ENCODE measurements around the gene APBA3.
"Not testable (repeated sequence)": the region's sequence is repeated elsewhere in the genome, so short reads cannot be mapped to it uniquely, and the experiment has no call there.

Gene APBA3

DNA sequence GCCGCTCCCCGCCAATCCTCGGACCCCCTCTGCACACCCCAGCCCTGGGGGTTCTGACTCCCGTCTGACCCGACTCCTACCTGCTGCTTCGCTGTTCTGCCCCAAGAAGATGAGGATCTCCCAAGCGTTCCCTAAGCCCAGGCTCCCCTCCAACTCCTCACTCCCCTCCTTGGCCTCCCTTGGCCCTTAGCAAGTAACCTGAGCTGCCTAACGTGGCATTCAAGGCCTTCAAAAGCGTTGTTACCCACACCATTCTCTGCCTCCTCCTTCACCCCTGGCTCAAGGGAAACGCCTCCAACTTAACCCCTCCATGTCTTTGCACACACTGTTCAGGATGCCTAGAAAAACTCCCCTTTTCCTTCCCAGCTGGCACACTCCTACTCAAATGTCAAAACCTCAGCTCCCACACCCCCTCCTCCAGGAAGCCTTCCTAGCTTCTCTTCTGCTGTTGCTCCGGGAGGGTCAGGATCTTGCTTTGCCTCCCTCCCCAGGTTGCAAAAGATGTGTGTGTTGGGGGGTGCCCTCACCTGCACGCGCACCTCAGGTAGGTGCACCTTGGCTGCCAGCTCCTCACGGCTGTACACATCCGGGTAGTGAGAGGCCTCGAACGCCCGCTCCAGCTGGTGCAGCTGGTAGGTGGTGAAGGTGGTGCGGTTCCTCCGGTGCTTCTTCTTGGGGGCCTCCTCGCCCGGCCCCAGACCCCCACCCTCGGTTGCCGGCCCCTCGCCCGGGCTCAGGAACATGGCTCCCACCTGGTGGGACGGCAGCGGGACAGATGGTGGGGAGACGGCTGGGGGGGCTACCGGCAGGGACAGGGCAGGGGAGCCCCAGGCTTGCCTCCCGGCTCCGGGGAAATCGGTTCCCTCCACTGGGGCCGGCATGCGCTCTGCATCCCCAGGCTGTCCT, 9.8 kb upstream of the APBA3 start:
- DNase-seq (ENCODE audit: low spot score): no peak

GRCh38 chr19:3770136-3770999, 8.9 kb upstream of the APBA3 start:
- no peak for DNase-seq (ENCODE audit: low spot score)

DNA sequence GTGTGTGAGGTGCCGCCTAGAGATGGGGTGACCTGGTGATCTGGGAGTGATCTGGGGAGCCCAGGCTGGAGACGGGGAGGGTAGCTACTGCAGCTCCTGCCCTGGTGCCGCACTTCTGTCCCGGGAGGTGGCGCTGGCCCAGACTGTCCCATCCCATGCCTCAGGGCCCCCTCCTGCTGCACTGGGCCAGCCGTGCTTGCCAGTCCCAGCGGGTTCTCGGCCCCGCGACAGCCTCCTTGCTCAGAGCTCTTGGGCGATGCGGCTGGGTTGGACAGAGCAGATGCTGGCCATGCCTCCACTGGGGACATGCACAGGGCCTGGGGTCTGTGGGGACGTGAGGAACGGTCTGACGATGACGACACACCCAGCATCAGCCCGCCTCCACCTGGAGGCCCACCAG, 8.0 kb upstream of the APBA3 start:
- no peak for DNase-seq (ENCODE audit: low spot score)

DNA sequence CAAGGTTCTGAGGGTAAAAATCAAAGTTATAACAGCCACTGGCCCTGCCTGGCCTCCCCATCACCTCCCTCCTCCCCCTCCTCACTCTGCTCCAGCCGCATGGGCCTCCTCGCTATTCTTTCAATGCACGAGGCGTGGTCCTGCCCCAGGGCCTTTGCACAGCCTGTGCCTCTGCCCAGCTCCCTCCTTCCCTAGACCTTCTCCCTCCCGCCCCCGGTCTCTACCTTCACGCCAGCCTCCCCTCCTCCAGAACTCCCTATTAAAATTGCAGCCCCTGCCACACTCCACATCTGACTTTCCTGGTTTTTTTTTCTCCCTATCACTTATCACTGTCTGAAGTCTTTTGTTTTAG, 7.2 kb upstream of the APBA3 start:
- no peak for DNase-seq (ENCODE audit: low spot score)

- DNase-seq (ENCODE audit: low spot score): no peak
These were observed 6.7 kb upstream of the APBA3 start for GRCh38 chr19:3768015-3768747.

- no peak for DNase-seq (ENCODE audit: low spot score)
These were observed 5.6 kb upstream of the APBA3 start for GRCh38 chr19:3767050-3767449.

DNA sequence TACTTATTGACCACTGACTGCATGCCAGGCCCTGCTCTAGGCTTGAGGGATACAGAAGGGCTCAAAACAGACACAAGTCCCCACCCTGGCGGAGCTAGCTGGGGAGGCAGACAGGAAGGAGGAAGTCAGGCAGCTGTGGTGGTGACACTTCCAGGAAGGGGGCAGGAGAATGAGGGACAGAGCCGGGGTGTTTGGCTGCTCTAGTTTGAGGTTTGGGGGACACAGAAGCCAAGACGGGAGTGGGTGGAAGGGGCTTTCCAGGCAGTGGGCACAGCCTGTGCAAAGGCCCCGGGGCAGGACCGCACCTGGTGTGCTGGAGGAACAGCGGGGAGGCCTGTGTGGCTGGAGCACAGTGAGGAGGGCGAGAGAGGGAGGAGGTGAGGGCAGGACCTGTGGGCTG, 5.0 kb upstream of the APBA3 start:
- no peak for DNase-seq (ENCODE audit: low spot score)

GRCh38 chr19:3765757-3766156, 4.3 kb upstream of the APBA3 start:
- not testable (repeated sequence) for DNase-seq (ENCODE audit: low spot score)

GRCh38 chr19:3765121-3765520, 3.6 kb upstream of the APBA3 start:
- no peak for DNase-seq (ENCODE audit: low spot score)

- DNase-seq (ENCODE audit: low spot score): peak; percentile 98
These were observed 1.3 kb upstream of the APBA3 start, which contains the start of gene MRPL54 for GRCh38 chr19:3762501-3763459. TSS of gene MRPL54 (plus strand) at chr19:3762682. CDS start at chr19:3762701, 19 bp downstream.

DNA sequence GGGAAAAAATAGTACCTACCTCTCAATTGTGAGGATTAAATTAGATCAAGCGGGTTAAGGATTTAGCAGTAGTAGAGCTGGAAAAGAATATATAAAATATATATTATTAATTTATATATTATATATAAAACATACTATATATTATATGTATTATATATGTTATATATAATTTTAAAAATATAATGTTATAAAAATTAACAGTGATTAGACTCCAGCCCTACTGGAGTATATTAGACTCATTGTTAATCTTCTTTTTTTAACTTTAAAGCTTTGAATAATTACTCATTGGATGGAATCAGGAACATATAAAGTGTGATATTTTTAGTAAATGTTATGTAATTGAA, 610 bp upstream of the APBA3 start:
- no peak for DNase-seq (ENCODE audit: low spot score)

GRCh38 chr19:3760871-3761361, 576 bp downstream of the APBA3 start:
- peak; percentile 16 for DNase-seq (ENCODE audit: low spot score)

DNA sequence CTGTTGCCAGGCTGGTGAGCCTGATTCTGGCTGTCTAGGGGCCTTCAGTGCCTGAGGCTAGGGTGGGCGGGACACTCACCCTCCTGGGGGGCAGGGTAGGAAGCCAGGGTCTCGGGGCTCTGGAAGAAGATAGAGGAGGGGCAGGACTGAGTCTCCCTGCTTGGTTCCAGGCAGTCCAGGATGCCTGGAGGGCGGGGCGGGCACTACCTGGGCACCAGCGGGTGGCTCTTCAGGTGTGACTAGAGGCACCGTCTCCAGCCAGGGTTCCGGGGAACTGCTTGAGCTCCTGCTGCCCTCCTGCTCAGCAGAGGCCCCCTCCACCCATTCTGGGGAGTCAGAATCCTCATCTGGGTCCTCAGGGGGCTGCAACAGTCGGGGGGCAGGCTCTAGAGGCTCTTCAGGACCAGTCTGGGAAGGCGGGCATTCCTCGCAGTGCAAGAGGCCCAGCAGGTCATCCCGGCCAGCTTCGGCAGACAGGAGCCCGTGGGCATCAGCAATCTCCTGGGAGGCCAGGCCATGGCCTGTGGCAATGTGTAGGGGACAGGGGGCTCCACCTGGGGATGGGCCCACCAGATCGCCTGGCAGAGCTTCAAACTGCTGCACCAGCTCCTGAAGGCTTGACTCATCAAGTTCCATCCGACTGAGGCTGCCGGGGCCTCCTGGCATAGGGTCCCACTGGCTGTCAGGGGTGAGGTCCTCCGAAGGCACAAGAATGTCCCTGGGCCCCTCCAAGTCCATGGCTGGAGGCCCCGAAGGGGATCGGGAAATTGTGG, 1.8 kb downstream of the APBA3 start:
- DNase-seq (ENCODE audit: low spot score): no peak

DNA sequence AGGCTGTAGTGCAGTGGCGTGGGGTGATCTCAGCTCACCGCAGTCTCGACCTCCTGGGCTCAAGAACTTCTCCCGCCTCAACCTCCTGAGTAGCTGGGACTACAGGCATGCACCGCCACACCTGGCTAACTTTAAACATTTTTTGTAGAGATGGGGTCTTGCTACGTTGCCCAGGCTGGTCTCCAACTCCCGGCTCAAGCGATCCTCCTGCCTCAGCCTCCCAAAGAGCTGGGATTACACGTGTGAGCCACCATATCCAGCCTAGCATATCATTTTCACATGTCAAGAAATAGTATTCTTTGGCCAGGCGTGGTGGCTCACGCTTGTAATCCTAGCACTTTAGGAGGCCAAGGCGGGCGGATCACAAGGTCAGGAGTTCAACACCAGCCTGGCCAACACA, 3.2 kb downstream of the APBA3 start:
- DNase-seq (ENCODE audit: low spot score): not testable (repeated sequence)

- not testable (repeated sequence) for DNase-seq (ENCODE audit: low spot score)
These were observed 3.8 kb downstream of the APBA3 start for GRCh38 chr19:3757705-3758104.

DNA sequence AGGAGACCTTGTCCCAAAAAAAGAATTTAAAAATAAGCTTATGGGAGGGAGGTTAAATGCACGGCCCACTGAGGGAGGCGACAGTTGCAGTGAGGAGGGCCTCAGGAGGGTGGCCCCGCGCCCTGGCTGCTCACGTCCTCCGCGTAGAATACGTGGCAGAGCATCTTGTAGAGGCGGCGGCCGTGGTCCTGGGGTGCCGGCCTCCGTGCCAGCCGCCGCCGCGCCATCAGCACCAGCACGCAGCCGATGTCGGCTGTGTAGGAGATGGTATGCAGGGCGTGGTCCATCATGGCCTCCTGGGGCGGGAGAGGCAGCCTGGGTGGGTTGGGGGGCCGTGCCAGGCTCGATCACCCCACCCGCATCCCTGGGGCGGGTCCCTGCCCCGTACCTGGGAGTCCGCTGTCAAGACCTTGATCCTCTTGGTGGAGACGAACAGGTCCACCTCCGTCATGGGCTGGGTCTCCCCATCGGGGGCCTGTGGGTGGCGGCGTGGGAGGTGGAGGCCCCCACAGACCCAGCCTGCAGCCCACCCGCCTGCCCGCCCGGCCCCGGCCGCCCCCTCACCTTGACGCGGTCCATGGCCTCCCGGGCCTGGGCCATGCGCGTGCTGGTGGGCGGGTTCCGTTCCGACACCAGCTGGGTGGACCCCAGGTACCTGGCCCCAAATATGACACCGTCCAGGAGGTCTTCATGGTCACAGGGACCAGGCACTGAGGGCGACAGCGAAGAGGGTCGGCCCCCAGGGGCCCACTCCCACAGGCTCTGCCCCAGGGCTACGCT, 7.7 kb downstream of the APBA3 start:
- no peak for DNase-seq (ENCODE audit: low spot score)

DNA sequence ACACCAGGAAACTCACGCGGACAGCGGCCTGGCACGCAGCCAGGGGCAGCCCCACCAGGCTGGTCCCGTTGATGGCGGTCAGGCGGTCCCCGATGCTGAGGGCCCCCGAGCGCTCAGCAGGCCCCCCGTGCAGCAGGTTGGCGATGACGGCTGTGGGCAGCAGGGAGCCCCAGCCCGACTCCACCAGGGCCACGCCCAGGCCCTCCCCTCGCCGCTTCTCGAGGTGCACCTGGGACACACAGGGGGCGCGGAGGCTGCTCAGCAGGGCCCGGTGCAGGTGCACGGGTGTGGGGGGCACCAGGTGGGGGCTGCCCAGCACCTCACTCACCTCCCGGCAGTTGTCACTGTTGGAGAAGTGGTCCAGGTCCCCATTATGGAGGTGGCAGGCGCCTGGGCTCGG, 9.0 kb downstream of the APBA3 start:
- no peak for DNase-seq (ENCODE audit: low spot score)

DNA sequence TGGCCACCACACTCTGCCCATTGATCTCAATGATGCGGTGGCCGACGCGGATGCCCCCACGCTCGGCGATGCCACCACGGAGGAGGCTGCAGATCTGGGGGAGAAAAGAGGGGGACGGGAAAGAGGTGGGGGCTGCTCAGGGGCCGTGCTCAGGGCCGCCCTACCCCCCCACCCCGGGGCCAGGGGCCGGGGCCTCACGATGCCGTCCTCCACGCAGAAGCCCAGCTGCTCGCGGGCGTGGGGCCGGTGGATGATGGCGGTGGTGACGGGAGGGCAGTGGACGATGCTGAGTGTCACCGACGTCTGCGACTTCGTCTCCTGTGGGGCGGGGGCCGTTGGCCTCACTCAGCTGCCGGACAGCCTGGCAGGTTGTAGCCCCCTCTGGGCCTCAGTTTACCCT, 10.3 kb downstream of the APBA3 start:
- no peak for DNase-seq (ENCODE audit: low spot score)

DNA sequence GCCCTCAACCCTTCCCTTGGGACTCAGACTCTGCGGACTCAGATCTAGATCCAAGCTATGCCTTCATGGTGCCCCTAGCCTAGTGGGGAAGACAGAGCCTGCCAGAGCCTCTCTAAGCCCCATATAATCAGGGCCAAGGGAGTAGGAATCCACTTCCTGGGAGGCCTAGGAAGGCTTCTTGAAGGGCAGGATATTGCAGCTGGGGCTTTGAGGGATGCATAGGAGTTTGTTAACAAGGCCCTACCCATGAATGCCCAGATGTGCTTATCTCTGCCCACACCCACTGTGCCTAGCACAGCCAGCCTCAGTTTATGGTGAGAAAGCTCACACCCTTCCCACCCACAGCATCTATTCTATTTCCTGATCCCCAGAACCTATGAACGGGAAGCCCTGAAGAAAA, 11.3 kb downstream of the APBA3 start:
- DNase-seq (ENCODE audit: low spot score): no peak

All from SK-N-DZ (cell line).